ENCODE results near the gene MALT1.

DNA sequence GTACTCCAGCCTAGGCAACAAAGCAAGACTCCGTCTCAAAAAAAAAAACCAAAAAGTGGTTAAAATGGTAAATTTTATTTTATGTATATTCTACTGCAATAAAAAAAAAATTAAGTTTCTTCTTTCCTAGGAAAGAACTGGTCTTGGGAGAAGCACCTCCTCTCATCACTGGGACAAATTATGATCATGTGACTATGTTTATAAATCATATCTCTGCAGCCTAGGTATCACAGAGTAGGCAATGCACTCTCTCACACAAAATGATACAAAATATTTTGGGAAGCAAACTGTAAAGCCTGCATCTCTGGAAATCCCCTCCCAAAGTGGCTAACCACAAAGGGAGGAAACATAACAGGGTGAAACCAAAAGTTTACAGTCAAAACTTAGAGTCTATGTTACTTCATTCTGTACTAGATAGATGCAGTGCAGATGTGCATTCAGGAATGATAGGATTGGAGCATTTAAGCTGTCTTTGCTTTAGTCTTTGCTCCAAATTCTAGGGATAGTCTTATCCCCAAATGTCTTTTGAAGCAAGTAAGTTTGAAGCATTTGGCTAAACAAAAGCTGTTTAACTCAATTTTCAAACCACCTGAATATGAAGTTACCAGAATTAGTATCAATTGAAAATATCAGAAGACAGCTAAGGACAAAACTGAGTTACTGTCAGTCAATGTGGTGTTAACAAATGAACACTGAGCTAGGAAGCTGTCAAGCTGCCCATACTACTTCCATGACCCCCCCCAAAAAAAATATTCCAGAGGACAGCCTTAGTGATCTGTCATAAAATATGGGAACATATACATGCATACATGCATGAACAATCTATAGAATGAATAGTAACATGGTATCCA is 21.1 kb upstream of the MALT1 start:
- TF ChIP-seq SMC3 (conservative IDR thresholded peaks at IDR 0.05; ENCODE audit: poor library complexity) (no peak), POLR2AphosphoS5 (IDR thresholded peaks at IDR 0.05) (no peak), EZH2 (IDR thresholded peaks at IDR 0.05; ENCODE audit: borderline replicate concordance, insufficient read depth, low read length, poor library complexity, severe bottlenecking) (no peak), RAD21 (conservative IDR thresholded peaks at IDR 0.05) (no peak), EP300 (conservative IDR thresholded peaks at IDR 0.05; ENCODE audit: poor library complexity, severe bottlenecking) (no peak), REST (IDR thresholded peaks at IDR 0.05; ENCODE audit: borderline replicate concordance) (no peak), MXI1 (conservative IDR thresholded peaks at IDR 0.05; ENCODE audit: poor library complexity, severe bottlenecking) (no peak)
- TF ChIP-seq, protein P1, sequence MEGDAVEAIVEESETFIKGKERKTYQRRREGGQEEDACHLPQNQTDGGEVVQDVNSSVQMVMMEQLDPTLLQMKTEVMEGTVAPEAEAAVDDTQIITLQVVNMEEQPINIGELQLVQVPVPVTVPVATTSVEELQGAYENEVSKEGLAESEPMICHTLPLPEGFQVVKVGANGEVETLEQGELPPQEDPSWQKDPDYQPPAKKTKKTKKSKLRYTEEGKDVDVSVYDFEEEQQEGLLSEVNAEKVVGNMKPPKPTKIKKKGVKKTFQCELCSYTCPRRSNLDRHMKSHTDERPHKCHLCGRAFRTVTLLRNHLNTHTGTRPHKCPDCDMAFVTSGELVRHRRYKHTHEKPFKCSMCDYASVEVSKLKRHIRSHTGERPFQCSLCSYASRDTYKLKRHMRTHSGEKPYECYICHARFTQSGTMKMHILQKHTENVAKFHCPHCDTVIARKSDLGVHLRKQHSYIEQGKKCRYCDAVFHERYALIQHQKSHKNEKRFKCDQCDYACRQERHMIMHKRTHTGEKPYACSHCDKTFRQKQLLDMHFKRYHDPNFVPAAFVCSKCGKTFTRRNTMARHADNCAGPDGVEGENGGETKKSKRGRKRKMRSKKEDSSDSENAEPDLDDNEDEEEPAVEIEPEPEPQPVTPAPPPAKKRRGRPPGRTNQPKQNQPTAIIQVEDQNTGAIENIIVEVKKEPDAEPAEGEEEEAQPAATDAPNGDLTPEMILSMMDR (IDR thresholded peaks at IDR 0.05; ENCODE audit: poor library complexity, severe bottlenecking), result no peak
